Vagina (tissue), 2 donors: ENCODE measurements around the gene PDE4D.

Source experiments
- CTCF ChIP-seq, 3 experiments: fragments of 450-650 bp in 2 of 3; fragments of 200-600 bp in 1 of 3; sonication (generic) in 1 of 3; IDR thresholded peaks; one replicate each; pipeline ENCODE4 v1.5.1; 2017 to 2019; ENCODE audit warnings: antibody characterized with exemption in 3 of 3, mild to moderate bottlenecking in 2 of 3, moderate library complexity in 2 of 3
- POLR2AphosphoS5 ChIP-seq, 2 donors: sonication (generic); formaldehyde crosslinking; IDR thresholded peaks; one replicate each; pipeline ENCODE4 v1.9.0; 2017; ENCODE audit warnings: antibody characterized with exemption in 2 of 2, mild to moderate bottlenecking in 2 of 2, low read depth in 1 of 2; ENCODE audit not compliant: insufficient read depth in 1 of 2

DNA sequence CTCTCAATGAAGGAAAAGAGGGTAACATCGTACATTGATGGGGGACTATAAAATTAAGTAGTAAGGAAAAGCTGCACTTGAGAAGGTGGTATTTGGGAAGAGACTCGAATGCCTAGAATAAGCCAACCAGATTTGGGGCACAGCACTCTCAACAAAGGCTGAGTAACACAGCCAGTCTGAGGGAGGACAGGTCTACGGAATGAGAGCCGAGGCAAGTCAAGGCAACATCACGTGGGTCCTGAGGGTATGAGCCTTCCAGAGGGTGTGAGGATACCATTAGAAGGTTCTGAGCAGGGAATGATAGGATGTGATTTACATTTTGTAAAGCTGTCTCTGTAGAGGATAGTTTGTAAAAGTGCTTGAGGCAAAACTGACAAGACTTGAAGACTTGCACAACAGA lies 876.6 kb downstream of the PDE4D start:
- TF ChIP-seq CTCF (IDR thresholded peaks at IDR 0.05) (no peak), POLR2AphosphoS5 (IDR thresholded peaks at IDR 0.05; ENCODE audit: insufficient read depth in 1 of 2, low read depth in 1 of 2) (no peak)
